Endodermal cell (in vitro differentiated cells): ENCODE measurements around the gene LTBP1. TPM values are rescaled to one million over a fixed set of nuclear protein-coding genes. Genes with fewer than 3 reads are reported as not detected.

Source experiments
- DNase-seq: peaks from one replicate; pipeline ENCODE4 v3.0.0-alpha.2; 2017
- H3K27ac ChIP-seq: 2 replicates; pipeline ENCODE4 v1.5.1; 2013; ENCODE audit warnings: mild to moderate bottlenecking, low read depth, low read length, moderate library complexity
- H3K27me3 ChIP-seq: 2 replicates; pipeline ENCODE4 v1.6.1; 2013; ENCODE audit warnings: mild to moderate bottlenecking, low read length, moderate library complexity; ENCODE audit not compliant: insufficient read depth, control insufficient read depth, poor library complexity, severe bottlenecking
- H3K36me3 ChIP-seq: 2 replicates; pipeline ENCODE4 v1.7.0; 2013; ENCODE audit warnings: mild to moderate bottlenecking, low read length, moderate library complexity; ENCODE audit not compliant: control insufficient read depth, insufficient read depth
- H3K4me1 ChIP-seq: one replicate; pipeline ENCODE4 v1.7.0; 2013; ENCODE audit warnings: low read length; ENCODE audit not compliant: control insufficient read depth, insufficient read depth
- H3K4me3 ChIP-seq: 2 replicates; pipeline ENCODE4 v1.5.1; 2013; ENCODE audit warnings: mild to moderate bottlenecking, low read length, moderate library complexity
- H3K9ac ChIP-seq: 2 replicates; pipeline ENCODE4 v1.6.1; 2013; ENCODE audit warnings: mild to moderate bottlenecking, low read length, moderate library complexity; ENCODE audit not compliant: poor library complexity, severe bottlenecking; ENCODE audit errors: extremely low read depth
- H3K9me3 ChIP-seq: 2 replicates; pipeline ENCODE4 v1.6.1; 2013; ENCODE audit warnings: mild to moderate bottlenecking, low read length, moderate library complexity; ENCODE audit not compliant: control insufficient read depth
- H3K27ac Mint-ChIP-seq: 2 replicates; pipeline ENCODE4 v1.8.0; 2020; ENCODE audit warnings: mixed read lengths
- H3K27me3 Mint-ChIP-seq: 2 replicates; pipeline ENCODE4 v1.8.0; 2021; ENCODE audit warnings: mild to moderate bottlenecking, mixed read lengths; ENCODE audit not compliant: insufficient read depth
- H3K36me3 Mint-ChIP-seq: 2 replicates; pipeline ENCODE4 v1.8.0; 2020; ENCODE audit warnings: low read depth, mixed read lengths
- H3K4me1 Mint-ChIP-seq: 2 replicates; pipeline ENCODE4 v1.8.0; 2020; ENCODE audit warnings: mixed read lengths
- H3K4me3 Mint-ChIP-seq: 2 replicates; pipeline ENCODE4 v1.8.0; 2020; ENCODE audit warnings: mild to moderate bottlenecking, moderate library complexity, mixed read lengths
- H3K9me3 Mint-ChIP-seq: 2 replicates; pipeline ENCODE4 v1.8.0; 2020; ENCODE audit warnings: mild to moderate bottlenecking, mixed read lengths
- WGBS, 2 experiments: methylation state at CpG; one replicate each; pipeline versions ENCODE4 v1.1.5 to v1.1.7; 2013; ENCODE audit warnings: missing lambda C conversion rate in 2 of 2, mixed read lengths in 1 of 2; ENCODE audit not compliant: insufficient coverage in 1 of 2, insufficient read length in 1 of 2; 5-methylcytosine and 5-hydroxymethylcytosine counted together
- total RNA-seq, 2 donors: library from RNA; stranded (reverse); fragmentation: NEBNext Ultra II Directional in 1 of 2; extraction: Animal tissue kit (Norgen Biotek cat#: 25700) in 1 of 2; gene quantifications; 2 replicates in 1 of 2; 3 replicates in 1 of 2; pipeline ENCODE4 v1.2.1, GENCODE V29; 2021
- TF ChIP-seq, protein P1 (sequence below): fragments of 200-600 bp; sonication (generic); conservative IDR thresholded peaks from 2 replicates; pipeline ENCODE4 v1.5.0; 2021; ENCODE audit warnings: antibody characterized with exemption, mild to moderate bottlenecking

Gene LTBP1
- total RNA-seq, 2 donors from 2014 or later: 43.2 to 43.4 TPM

DNA sequence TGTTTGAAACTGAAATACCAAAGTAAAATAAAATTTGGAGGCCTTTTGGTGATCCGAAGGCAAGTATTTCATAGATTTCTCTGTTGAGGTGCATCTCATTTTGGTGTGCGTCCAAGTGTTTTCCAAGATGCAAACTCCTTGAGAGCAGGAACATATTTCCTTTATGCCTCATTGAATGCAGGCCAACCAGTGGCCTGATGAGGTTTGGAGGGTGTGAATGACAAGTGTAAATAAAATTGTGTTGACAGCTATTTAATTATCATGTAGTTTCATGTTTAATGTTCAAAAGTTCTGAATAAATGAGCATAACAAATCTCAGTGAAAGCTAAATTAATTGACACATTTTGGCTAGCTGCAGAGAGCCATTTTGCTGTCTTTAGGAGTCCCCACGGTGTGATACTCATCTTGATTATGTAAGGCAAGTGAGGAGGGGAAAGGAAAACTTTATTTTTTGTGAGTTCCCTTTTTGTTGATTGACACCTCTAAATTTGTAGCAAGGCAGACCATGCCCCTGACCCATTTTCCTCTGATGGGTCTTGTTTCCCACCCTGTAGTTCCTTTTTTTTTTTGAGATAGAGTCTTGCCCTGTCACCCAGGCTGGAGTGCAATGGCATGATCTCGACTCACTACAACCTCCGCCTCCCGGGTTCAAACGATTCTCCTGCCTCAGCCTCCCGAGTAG lies 6.3 kb upstream of the LTBP1 start:
- no peaks in the 10 kb centered on the region for H3K9me3 ChIP-seq
- H3K27ac ChIP-seq: no peak overlapping the region
- DNase-seq: no peak
- Mint-ChIP-seq H3K27ac (no peak overlapping the region), H3K4me3 (no peak overlapping the region), H3K9me3 (no peaks in the 10 kb centered on the region), H3K36me3 (no peaks in the 10 kb centered on the region), H3K27me3 (peaks cover 5% of the 10 kb centered on the region), H3K4me1 (peaks cover 19% of the 10 kb centered on the region)
- peaks cover 4% of the 10 kb centered on the region for H3K4me1 ChIP-seq
- no peak overlapping the region for H3K4me3 ChIP-seq
- WGBS, 2 experiments: 96 to 100% methylated on average over 3 to 8 of the region's 8 CpGs
- no peaks in the 10 kb centered on the region for H3K27me3 ChIP-seq
- no peak overlapping the region for H3K9ac ChIP-seq
- TF ChIP-seq, protein P1, sequence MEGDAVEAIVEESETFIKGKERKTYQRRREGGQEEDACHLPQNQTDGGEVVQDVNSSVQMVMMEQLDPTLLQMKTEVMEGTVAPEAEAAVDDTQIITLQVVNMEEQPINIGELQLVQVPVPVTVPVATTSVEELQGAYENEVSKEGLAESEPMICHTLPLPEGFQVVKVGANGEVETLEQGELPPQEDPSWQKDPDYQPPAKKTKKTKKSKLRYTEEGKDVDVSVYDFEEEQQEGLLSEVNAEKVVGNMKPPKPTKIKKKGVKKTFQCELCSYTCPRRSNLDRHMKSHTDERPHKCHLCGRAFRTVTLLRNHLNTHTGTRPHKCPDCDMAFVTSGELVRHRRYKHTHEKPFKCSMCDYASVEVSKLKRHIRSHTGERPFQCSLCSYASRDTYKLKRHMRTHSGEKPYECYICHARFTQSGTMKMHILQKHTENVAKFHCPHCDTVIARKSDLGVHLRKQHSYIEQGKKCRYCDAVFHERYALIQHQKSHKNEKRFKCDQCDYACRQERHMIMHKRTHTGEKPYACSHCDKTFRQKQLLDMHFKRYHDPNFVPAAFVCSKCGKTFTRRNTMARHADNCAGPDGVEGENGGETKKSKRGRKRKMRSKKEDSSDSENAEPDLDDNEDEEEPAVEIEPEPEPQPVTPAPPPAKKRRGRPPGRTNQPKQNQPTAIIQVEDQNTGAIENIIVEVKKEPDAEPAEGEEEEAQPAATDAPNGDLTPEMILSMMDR: no peak
- H3K36me3 ChIP-seq: no peaks in the 10 kb centered on the region

GRCh38 chr2:32941944-32942690 lies 4.6 kb upstream of the LTBP1 start:
- WGBS, 2 experiments: 89 to 97% methylated on average over 2 to 3 of the region's 8 CpGs
- Histone ChIP-seq H3K27ac (no peak overlapping the region), H3K9ac (no peak overlapping the region), H3K36me3 (no peaks in the 10 kb centered on the region), H3K4me3 (no peak overlapping the region), H3K27me3 (no peaks in the 10 kb centered on the region), H3K9me3 (no peaks in the 10 kb centered on the region), H3K4me1 (peaks cover 4% of the 10 kb centered on the region)
- Mint-ChIP-seq H3K27ac (no peak overlapping the region), H3K9me3 (no peaks in the 10 kb centered on the region), H3K4me3 (no peak overlapping the region), H3K36me3 (no peaks in the 10 kb centered on the region), H3K4me1 (peaks cover 16% of the 10 kb centered on the region), H3K27me3 (peaks cover 5% of the 10 kb centered on the region)
- no peak for DNase-seq
- TF ChIP-seq, protein P1: no peak

GRCh38 chr2:32942793-32943485 lies 3.8 kb upstream of the LTBP1 start:
- H3K27ac Mint-ChIP-seq: no peak overlapping the region
- no peak overlapping the region for H3K4me3 Mint-ChIP-seq
- DNase-seq: no peak

More at GRCh38 chr2:32942793-32943485, 3.8 kb upstream of the LTBP1 start:
- H3K4me3 ChIP-seq: no peak overlapping the region
- Mint-ChIP-seq H3K9me3 (no peaks in the 10 kb centered on the region), H3K36me3 (no peaks in the 10 kb centered on the region), H3K4me1 (peaks cover 12% of the 10 kb centered on the region), H3K27me3 (peaks cover 5% of the 10 kb centered on the region)
- TF ChIP-seq, protein P1: no peak
- peaks cover 4% of the 10 kb centered on the region for H3K4me1 ChIP-seq
- H3K27me3 ChIP-seq: no peaks in the 10 kb centered on the region
- no peaks in the 10 kb centered on the region for H3K36me3 ChIP-seq
- H3K27ac ChIP-seq: no peak overlapping the region
- H3K9me3 ChIP-seq: no peaks in the 10 kb centered on the region
- no peak overlapping the region for H3K9ac ChIP-seq
- WGBS, 2 experiments: 85 to 97% methylated on average over 2 to 3 of the region's 4 CpGs
